H7 (cell line): Measurements from ENCODE around the gene PTPRN2. TPM values are rescaled to one million over a fixed set of nuclear protein-coding genes. Genes with fewer than 3 reads are reported as not detected.
A peak's percentile ranks its signal among the peaks of the same experiment; 100 is the strongest.

Source experiments
- DNase-seq: peaks from one replicate; pipeline ENCODE4 v3.0.0; 2012
- H3K27me3 ChIP-seq: 2 replicates; pipeline ENCODE4 v1.6.0; 2011; ENCODE audit warnings: mild to moderate bottlenecking, low read length; ENCODE audit not compliant: control insufficient read depth, insufficient read depth
- H3K36me3 ChIP-seq: replicated peaks from 2 replicates; pipeline ENCODE4 v1.5.1; 2011; ENCODE audit warnings: low read length; ENCODE audit not compliant: control insufficient read depth, insufficient read depth
- H3K4me3 ChIP-seq: 2 replicates; pipeline ENCODE4 v1.5.1; 2011; ENCODE audit warnings: low read depth, mild to moderate bottlenecking, control low read depth, low read length, moderate library complexity; ENCODE audit not compliant: insufficient read depth
- total RNA-seq: library from RNA; depleted of rRNA; stranded (reverse); fragments of >200 nt; shearing (Covaris generic); gene quantifications from 2 replicates; pipeline ENCODE4 v1.2.3, GENCODE V29; 2014

The PTPRN2 gene
- total RNA-seq, 1 experiment from 2014 or later, result 0.80 TPM

DNA sequence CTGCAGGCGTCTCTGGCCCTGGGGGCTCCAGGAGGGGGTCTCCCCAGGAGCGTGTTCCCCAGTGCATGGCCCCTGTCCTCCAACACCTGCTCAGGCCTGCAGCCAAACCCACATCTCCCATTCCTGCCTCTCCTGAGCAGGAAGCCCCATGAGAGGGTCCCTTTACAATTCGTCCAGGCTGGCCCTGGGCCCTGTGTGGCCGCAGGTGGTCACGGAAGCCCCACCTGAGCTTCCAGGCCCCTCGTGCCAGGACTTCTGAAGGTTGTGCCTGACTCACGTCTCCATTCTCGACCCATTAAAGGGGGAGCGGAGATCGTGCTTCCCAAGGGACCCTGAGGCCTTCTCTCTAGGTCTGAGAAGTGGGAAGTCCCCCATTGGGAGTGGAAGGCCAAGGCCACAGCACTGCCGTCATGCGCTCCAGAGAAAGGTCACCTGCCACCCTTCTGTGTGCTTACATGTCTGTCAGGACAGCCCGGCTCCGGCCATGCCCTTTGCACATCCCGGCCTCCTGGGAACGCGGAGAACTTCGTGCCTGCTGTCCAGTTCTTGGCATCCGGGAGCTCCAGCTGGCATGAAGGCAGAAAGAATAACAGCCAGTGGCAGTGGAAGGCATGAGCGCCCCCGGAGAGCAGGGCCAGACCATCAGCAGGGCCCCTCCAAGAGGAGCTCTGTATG is 868.5 kb downstream of the PTPRN2 start:
- peak; percentile 47 for DNase-seq
- Histone ChIP-seq H3K4me3 (no peak overlapping the region), H3K36me3 (no peaks in the 10 kb centered on the region), H3K27me3 (no peaks in the 10 kb centered on the region)

GRCh38 chr7:157718303-157719007 is 869.2 kb downstream of the PTPRN2 start:
- Histone ChIP-seq H3K36me3 (no peaks in the 10 kb centered on the region), H3K4me3 (no peak overlapping the region), H3K27me3 (no peaks in the 10 kb centered on the region)
- peak; percentile 76 for DNase-seq

DNA sequence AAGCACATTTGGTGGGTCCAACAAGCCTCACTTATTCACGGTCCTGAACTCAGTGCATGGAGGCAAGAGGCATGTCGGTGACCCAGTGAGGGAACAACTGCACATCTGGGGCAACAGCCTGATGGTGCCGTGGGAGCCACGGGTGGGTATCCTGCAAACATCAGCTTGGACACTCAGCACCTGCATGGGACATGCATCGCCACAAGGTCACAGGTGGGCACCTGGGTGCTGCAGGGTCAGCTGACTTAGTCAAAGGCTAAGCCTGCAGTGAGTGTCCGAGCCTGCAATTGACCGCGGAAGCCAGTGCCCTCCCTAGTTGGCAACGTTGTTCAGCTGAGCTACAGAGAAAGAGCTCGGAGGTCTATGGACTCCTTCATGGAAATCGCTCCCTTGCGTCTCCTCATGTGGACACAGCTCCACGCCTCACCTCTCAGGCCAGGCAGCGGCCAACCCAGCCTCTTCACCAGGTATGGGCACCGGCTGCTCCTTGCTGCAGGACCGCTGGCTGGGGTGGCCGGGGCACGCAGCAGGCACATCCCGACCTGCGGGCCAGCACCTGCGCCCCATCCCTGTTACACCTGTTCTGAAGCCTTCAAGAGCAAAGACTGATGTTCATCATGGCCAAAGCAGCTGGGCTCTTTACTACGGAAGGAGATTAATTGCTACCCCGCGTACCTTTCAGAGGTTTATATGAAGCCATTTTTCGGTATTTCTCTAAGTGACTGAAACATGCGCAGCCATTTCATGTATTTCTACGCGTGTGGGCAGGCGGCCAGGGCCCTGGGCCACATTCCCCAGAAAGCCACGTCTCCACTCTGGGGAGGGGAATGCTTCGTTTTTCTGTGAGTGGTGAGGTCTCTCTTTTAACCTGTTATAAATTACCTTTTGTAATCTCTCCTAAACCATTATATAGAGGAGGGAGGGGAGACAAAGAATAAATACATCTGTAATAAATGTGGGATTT is 870.1 kb downstream of the PTPRN2 start:
- Histone ChIP-seq H3K27me3 (no peaks in the 10 kb centered on the region), H3K36me3 (no peaks in the 10 kb centered on the region), H3K4me3 (no peak overlapping the region)
- peak; percentile 46 for DNase-seq

GRCh38 chr7:157715938-157716280 is 871.7 kb downstream of the PTPRN2 start:
- no peak for DNase-seq
- H3K4me3 ChIP-seq, result no peak overlapping the region
- no peaks in the 10 kb centered on the region for H3K36me3 ChIP-seq
- H3K27me3 ChIP-seq, result no peaks in the 10 kb centered on the region

DNA sequence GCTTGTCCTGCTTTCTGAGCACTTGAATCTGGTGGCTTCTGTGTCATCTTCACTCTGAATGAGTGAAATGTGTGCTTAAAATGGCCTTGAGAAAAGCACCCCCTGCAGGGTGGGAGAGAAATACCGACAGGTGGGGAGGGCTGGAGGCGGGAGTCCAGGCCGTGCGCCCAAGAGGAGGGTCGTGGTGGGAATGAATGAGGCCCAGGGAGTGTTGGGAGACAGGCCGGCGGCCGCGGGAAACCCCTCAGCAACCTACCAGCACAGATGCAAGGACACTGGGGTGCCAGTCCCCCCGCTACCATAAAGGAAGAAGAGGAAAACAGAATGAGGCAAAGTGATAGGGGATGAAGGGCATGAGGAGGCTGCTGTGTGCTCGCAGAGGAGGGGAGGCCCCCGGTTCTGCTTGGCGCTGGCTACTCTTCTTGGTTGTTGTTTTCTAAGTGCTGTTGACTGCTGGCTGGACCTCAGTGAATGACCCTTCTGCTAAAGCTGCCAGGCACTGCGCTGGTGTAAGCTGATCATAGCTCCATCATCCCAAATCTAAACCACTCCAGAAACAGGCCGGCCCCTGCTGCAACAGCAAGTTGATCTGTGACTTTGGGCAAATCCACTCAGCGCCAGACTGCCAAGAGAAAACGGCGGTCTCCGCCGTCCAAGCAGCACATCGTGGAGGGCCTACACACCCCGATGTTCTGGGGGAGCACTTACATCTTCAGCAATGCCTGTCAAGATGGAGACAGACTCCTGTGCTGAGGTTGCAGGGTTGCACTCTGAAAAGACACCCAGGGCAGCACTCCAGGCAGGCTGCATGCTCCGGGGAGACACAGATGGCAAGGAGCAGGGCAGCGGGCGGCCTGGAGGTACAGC is 872.3 kb downstream of the PTPRN2 start:
- peak; percentile 72 for DNase-seq
- no peak overlapping the region for H3K4me3 ChIP-seq
- H3K36me3 ChIP-seq, result no peaks in the 10 kb centered on the region

GRCh38 chr7:157714166-157715070 is 873.2 kb downstream of the PTPRN2 start:
- Histone ChIP-seq H3K27me3 (no peaks in the 10 kb centered on the region), H3K36me3 (no peaks in the 10 kb centered on the region), H3K4me3 (no peak overlapping the region)
- DNase-seq, result no peak

More for the DNA sequence above, 872.3 kb downstream of the PTPRN2 start:
- H3K27me3 ChIP-seq, result no peaks in the 10 kb centered on the region

- no peaks in the 10 kb centered on the region for H3K27me3 ChIP-seq
- H3K36me3 ChIP-seq, result no peaks in the 10 kb centered on the region
- H3K4me3 ChIP-seq, result no peak overlapping the region
- no peak for DNase-seq
Observed at GRCh38 chr7:157713591-157713990, 874.0 kb downstream of the PTPRN2 start.

DNA sequence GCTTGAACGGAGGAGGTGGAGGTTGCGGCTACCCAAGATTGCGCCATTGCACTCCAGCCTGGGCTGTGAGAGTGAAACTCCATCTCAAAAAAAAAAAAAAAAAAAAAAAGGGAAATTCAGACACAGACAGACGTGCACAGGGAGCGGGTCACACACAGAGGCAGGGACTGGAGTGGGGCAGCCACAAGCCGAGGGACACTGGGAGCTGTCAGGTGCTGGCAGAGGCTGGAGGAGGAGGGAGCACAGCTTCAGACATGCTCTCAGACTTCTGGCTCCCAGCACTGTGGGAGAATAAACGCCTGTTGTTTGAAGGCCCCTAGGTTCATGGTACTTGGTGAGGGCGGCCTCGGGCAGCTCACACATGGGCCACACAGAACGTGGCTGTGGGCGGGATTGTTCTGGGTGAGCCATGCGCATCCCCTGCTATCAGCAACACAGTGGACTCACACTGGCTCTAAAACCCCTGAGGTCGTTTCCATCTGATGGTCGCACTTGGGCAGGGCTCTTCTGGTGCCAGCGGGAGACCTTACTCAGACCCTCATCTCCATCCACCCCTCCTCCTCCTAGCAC is 874.9 kb downstream of the PTPRN2 start:
- DNase-seq, result peak; percentile 62
- no peaks in the 10 kb centered on the region for H3K27me3 ChIP-seq
- H3K4me3 ChIP-seq, result no peak overlapping the region
- no peaks in the 10 kb centered on the region for H3K36me3 ChIP-seq

DNA sequence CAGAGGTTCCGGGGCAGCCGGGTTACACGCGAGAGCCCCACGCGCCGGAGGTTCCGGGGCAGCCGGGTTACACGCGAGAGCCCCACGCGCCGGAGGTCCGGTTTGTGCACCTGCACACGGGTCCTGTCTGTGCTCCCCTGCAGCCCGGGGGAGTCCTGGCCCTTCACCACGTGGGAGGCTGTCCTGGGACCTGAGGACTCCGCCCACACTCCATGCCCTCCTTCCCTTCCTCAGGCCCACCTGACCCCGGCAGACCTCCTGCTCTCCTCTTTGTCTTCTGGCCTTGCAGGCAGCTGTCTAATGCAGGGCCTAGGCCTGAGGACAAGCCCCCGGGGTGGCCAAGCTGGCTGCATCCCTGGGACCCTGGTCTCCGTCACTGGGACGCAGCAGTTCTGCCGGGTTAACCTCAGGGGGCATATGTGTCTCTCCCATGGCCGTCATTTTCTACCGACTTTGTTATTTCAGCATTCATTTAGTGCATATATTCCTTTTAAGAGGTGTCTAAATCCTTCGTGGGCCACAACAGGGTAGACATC is 876.2 kb downstream of the PTPRN2 start:
- H3K27me3 ChIP-seq, result no peaks in the 10 kb centered on the region
- no peak overlapping the region for H3K4me3 ChIP-seq
- DNase-seq, result peak; percentile 75
- no peaks in the 10 kb centered on the region for H3K36me3 ChIP-seq

DNA sequence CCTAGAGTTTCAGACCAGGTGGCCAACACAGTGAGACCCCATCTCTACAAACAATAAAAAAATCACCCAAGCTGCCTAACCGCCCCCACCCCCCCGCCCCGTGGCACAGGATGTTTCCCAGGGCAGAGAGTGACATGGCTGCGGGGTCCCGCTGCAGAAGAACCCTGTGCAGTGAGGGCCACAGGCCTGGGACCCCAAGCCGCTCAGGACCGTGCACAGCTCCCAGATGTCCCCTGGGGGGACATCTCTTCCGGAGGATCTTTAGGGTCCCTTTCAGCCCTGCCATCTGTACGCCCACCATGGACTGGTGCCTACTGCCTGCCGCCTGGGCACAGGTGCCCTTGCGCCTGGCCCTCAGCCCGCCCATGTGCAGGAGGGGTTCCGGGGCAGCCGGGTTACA is 877.2 kb downstream of the PTPRN2 start:
- Histone ChIP-seq H3K4me3 (no peak overlapping the region), H3K27me3 (no peaks in the 10 kb centered on the region), H3K36me3 (no peaks in the 10 kb centered on the region)
- no peak for DNase-seq

DNA sequence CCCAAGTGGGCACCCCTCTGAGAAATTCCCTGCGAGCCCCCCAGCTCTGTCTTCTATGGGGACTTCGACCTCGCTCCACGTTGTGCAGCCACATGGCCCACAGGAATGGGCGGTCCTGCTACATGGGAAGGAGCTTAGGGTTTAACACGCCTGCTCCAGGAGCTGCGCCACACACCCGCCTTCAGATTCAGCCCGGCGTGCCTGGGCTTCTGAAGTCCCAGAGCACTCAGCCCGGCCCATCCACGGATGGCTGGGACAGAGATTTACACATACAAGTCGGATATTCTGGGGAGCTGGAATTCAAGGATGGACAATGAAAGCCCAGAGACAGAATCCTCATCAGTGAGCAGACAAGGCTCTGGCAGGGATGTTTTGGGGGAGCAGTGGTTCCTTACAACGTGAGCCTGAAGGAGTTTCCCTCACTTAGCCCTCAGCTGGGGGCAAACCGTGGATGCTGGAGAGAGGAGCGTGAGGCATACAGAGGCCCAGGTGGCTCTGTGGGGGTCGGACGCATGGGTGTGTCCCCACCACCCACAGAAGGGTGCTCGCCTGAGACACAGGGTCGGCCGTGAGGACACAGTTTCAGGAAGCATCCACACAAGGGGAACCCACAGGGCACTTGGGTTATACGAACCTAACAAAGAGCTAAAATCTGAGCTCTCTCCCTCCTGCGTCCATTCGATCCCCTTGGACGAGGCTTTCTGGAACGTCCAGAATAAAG is 877.9 kb downstream of the PTPRN2 start:
- H3K4me3 ChIP-seq, result no peak overlapping the region
- no peaks in the 10 kb centered on the region for H3K27me3 ChIP-seq

DNA sequence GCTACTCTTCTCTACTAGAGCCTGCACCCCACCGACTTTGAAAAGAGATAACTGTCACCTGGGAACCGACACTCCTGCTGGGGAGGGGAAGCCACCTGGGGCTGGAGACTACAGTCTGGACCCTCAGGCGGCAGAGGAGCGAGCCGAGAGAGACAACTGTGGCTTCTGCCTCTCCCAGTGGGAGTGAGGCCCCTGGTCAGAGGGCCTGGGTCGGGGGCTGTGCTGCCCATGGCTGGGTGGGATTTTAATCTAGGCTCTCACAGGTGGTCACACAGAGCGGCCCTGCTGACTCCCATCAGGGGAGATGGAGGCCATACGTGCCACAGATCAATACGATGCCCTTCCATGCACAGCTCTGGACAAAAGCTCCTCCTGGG is 878.7 kb downstream of the PTPRN2 start:
- no peak for DNase-seq

More for the DNA sequence above, 877.9 kb downstream of the PTPRN2 start:
- DNase-seq, result no peak
- no peaks in the 10 kb centered on the region for H3K36me3 ChIP-seq

More for the DNA sequence above, 878.7 kb downstream of the PTPRN2 start:
- Histone ChIP-seq H3K27me3 (no peaks in the 10 kb centered on the region), H3K36me3 (no peaks in the 10 kb centered on the region), H3K4me3 (no peak overlapping the region)
